ENCODE results near the gene CCDC154.

- TF ChIP-seq CTCF (conservative IDR thresholded peaks at IDR 0.05 in 1 of 2, IDR thresholded peaks at IDR 0.05 in 1 of 2; ENCODE audit: extremely low read depth in 1 of 2, insufficient read depth in 1 of 2, low read depth in 1 of 2, low read length in 2 of 2) (no peak), EZH2 (IDR thresholded peaks at IDR 0.05; ENCODE audit: borderline replicate concordance, low read length) (no peak)
Observed at GRCh38 chr16:1385232-1385631, 59.1 kb downstream of the CCDC154 start.
